ENCODE results near the gene OSBP2.
"Not testable (repeated sequence)": the region's sequence is repeated elsewhere in the genome, so short reads cannot be mapped to it uniquely, and the experiment has no call there.

- TF ChIP-seq CTCF, POLR2A (IDR thresholded peaks at IDR 0.05): not testable (repeated sequence)
These were observed 14.6 kb upstream of the OSBP2 start for GRCh38 chr22:30679895-30680690.
